HG03432 (cell line): Measurements from ENCODE around the gene TPST2.
"Not testable (repeated sequence)": the region's sequence is repeated elsewhere in the genome, so short reads cannot be mapped to it uniquely, and the experiment has no call there.

Source experiments
- ATAC-seq: cut with Tn5 transposase; IDR thresholded peaks from one replicate; pipeline ENCODE4 v1.9.1; 2021; ENCODE audit warnings: mild to moderate bottlenecking, moderate library complexity; ENCODE audit not compliant: unreplicated experiment

Gene TPST2

DNA sequence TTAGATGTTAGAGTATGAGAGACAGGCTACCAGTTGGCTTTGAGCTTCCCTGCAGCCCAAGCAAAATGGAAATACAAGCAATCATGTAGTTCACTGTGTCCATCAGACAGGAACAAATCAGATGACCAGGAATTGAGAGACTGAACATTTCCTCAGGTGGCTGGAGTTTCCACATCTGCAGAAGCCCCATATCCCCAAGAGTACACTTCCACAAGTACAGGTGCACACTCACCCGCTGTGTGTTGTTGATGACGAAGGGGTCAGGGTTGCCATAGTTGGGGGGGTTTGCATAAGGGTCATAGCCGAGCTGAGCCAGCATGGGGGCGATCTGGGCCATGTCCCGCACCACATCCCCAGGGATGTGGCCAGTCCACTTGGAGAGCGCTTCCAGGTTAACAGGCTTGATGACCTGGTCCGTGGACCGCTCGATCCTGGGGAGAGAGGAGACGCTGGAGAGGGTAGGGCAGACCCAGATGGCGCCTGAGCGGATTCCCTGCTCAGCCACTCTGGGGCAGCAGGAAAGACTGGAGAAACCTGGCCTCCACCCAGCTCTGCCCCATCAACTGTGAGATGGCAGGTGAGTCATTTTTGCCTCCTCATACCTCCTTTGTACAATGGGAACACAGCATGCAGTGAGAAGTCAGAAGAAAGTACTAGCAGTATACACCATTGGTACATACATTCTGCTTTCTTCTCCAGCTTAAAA, 53.7 kb downstream of the TPST2 start:
- no peak for ATAC-seq

DNA sequence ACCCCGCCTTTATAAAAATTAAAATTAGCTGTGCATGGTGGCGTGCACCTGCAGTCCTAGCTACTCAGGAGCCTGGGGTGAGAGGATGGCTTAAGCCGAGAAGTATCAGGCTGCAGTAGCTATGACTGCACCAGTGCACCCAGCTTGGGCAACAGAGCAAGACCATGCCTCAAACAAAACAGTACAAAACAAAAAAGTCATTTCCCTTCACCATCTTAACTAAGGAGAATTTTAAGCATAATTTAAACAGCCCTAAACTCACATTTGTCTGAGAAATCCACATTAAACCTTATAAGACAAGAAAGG, 54.4 kb downstream of the TPST2 start:
- no peak for ATAC-seq

- ATAC-seq, result no peak
These were observed 54.9 kb downstream of the TPST2 start for GRCh38 chr22:26534874-26535602.

GRCh38 chr22:26534171-26534855, 55.6 kb downstream of the TPST2 start:
- no peak for ATAC-seq

- ATAC-seq, result no peak
These were observed 60.6 kb downstream of the TPST2 start for GRCh38 chr22:26529345-26529744.

DNA sequence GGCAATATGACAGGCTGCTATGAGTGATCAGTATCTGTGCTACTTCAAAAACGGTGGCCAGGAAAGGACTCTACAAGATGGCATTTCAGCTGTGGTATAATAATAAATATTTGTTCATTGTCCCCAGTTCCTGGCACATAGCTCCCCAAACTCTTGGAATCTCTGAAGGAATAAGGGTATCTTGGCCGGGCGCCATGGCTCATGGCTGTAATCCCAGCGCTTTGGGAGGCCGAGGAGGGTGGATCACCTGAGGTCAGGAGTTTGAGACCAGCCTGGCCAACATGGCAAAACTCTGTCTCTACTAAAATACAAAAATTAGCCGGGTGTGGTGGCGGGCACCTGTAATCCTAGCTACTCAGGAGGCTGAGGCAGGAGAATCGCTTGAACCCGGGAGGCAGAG, 61.4 kb downstream of the TPST2 start:
- not testable (repeated sequence) for ATAC-seq

DNA sequence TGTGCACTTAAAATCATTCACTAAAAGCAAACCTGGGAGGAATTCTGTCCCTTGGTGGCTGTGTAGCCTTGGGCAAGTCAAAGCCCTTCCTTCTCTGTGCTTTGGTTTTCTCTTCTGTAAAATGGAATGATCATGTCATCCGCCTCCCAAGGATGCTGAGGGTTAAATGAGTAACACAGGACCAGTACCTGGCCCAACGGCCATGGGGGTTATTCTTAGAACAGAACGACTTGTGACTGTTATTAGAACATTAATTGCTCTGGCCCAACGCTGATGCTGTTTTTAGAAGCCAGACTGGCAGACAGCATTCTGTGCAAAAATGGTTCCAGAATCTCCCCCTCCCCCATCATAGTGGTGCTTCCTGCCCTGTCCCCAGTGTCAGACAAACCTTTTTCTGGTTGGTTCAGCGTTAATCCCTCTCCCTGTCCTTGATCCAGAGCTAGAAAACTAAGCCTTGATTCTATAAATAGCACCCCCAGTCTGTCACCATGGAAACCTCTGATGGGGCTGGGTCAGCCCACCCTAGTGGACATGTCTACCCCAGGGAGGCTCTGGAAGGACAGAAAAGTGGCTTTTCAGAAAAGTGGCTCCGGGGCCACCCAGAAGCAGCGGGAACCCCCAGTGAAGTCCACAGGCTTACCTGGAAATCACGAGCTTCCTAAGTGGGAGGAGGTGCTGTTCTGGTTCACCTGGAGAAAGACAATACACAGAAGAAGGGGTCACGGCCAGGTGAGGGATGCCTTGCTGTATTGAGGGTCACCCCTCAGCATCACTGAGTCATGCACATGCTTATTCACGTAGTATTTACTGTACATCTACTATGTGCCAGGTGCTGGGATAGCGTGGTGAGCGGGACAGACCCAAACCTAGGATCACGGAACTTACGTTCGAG, 62.1 kb downstream of the TPST2 start:
- ATAC-seq, result no peak

DNA sequence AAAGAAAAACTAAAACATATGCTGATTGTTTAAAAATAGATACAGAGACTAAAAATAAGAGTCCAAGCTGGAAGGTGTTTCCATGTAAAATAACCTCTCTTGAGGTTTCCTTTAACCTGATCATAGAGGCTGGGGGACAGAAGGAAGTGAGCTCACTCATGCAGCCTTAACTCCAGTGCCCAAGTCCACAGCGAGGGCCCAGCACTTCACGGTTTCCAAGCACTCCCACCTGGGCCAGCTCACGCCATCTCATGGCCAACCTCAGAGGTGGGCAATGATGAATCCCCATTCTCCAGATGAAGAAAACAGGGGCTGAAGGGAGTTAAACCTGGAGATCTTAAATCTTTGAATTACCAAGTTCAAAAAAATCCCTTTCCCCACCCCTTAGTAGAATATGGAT, 62.8 kb downstream of the TPST2 start:
- ATAC-seq, result no peak

- no peak for ATAC-seq
These were observed 63.9 kb downstream of the TPST2 start for GRCh38 chr22:26525946-26526564.

- ATAC-seq, result no peak
These were observed 65.1 kb downstream of the TPST2 start for GRCh38 chr22:26524870-26525269.

DNA sequence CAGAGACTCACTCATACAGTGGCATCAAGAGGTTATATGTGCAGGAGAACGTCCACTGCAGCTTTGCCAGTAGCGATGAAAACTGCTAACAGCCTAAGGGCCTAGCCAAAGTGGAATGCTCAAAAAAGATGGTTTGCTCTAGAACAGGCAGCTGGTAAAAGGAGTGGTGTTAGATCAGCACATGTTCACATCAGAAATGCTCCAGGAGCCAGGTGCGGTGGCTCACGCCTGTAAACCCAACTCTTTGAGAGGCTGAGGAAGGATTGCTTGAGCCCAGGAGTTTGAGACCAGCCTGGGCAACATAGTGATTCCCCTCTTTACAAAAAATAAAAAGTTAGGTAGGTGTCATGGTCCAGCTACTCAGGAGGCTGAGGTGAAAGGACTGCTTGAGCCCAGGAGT, 67.3 kb downstream of the TPST2 start:
- no peak for ATAC-seq

- ATAC-seq, result no peak
These were observed 67.9 kb downstream of the TPST2 start for GRCh38 chr22:26522012-26522411.

- ATAC-seq, result no peak
These were observed 72.5 kb downstream of the TPST2 start for GRCh38 chr22:26517429-26517828.

DNA sequence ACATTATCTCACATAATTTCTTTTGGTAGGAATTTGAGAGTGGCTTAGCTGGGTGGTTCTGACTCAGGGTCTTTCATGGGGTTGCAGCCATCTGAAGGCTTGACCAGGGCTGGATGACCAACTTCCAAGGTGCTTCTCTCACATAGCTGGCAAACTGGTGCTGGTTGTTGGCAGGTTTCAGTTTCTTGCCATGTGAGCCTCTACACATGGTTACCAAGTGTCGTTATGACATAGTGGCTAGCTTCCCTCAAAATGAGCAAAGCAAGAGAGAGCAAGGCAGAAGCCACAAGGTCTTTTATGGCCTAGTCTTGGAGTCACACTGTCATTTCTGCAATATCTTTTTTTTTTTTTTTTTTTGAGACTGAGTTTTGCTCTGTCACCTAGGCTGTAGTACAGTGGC, 73.4 kb downstream of the TPST2 start:
- ATAC-seq, result no peak

- no peak for ATAC-seq
These were observed 74.0 kb downstream of the TPST2 start for GRCh38 chr22:26515931-26516330.

GRCh38 chr22:26514419-26515161, 75.3 kb downstream of the TPST2 start:
- ATAC-seq, result no peak

- ATAC-seq, result no peak
These were observed 76.1 kb downstream of the TPST2 start for GRCh38 chr22:26513838-26514237.

- peak; percentile 96 for ATAC-seq
These were observed 77.7 kb downstream of the TPST2 start, which contains the start of gene TFIP11 for GRCh38 chr22:26512149-26512793. Gene TFIP11, minus strand, starts transcription at chr22:26512473. Its CDS starts 2,201 bp downstream, at chr22:26510272.

DNA sequence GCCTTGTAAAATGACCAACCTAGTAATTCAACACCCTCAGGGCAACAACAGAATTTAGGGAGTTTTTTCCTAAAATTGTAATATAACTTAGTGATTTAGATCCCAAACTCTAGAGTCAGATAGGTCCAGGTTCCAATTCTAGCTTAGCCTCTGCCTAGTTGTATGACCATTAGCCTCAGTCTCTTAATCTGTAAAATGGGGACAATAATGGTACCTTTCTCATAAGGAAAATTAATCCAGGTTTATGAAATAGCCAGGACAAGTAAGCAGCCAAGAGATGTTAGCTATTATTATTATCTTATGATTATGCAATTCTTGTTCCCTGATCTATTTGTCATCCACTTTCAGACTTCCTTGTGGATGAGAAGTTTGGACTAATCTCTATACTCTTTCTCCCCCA, 81.8 kb downstream of the TPST2 start:
- no peak for ATAC-seq
